Glutamatergic neuron (in vitro differentiated cells): Measurements from ENCODE around the gene SMLR1. TPM values are rescaled to one million over a fixed set of nuclear protein-coding genes. Genes with fewer than 3 reads are reported as not detected.

ENCODE experiments used
- DNase-seq: peaks from one replicate; pipeline ENCODE4 v3.0.0; 2022
- H3K27ac Mint-ChIP-seq: one replicate; pipeline ENCODE4 v1.8.0; 2020; ENCODE audit warnings: mild to moderate bottlenecking, mixed read lengths, inconsistent platforms; ENCODE audit not compliant: unreplicated experiment
- H3K27me3 Mint-ChIP-seq: one replicate; pipeline ENCODE4 v1.8.0; 2020; ENCODE audit warnings: mild to moderate bottlenecking, moderate library complexity, mixed read lengths, inconsistent platforms; ENCODE audit not compliant: unreplicated experiment
- H3K36me3 Mint-ChIP-seq: one replicate; pipeline ENCODE4 v1.8.0; 2020; ENCODE audit warnings: mild to moderate bottlenecking, mixed read lengths, inconsistent platforms; ENCODE audit not compliant: unreplicated experiment
- H3K4me1 Mint-ChIP-seq: one replicate; pipeline ENCODE4 v1.8.0; 2020; ENCODE audit warnings: mild to moderate bottlenecking, low read depth, mixed read lengths, inconsistent platforms; ENCODE audit not compliant: unreplicated experiment
- H3K4me3 Mint-ChIP-seq: one replicate; pipeline ENCODE4 v1.8.0; 2020; ENCODE audit warnings: mild to moderate bottlenecking, mixed read lengths, inconsistent platforms; ENCODE audit not compliant: unreplicated experiment
- H3K9me3 Mint-ChIP-seq: one replicate; pipeline ENCODE4 v1.8.0; 2020; ENCODE audit warnings: mild to moderate bottlenecking, moderate library complexity, mixed read lengths, inconsistent platforms; ENCODE audit not compliant: unreplicated experiment
- total RNA-seq: library from RNA; stranded (reverse); fragmentation: NEBNext Ultra II Directional; extraction: Animal tissue kit (Norgen Biotek cat#: 25700); gene quantifications from one replicate; pipeline ENCODE4 v1.2.1, GENCODE V29; 2021; ENCODE audit not compliant: unreplicated experiment
- TF ChIP-seq, protein P1 (sequence below): fragments of 200-600 bp; sonication (generic); IDR thresholded peaks from one replicate; pipeline ENCODE4 v1.5.0; 2021; ENCODE audit not compliant: partially characterized antibody, unreplicated experiment

Gene SMLR1
- total RNA-seq, 1 donor from 2014 or later: not detected

DNA sequence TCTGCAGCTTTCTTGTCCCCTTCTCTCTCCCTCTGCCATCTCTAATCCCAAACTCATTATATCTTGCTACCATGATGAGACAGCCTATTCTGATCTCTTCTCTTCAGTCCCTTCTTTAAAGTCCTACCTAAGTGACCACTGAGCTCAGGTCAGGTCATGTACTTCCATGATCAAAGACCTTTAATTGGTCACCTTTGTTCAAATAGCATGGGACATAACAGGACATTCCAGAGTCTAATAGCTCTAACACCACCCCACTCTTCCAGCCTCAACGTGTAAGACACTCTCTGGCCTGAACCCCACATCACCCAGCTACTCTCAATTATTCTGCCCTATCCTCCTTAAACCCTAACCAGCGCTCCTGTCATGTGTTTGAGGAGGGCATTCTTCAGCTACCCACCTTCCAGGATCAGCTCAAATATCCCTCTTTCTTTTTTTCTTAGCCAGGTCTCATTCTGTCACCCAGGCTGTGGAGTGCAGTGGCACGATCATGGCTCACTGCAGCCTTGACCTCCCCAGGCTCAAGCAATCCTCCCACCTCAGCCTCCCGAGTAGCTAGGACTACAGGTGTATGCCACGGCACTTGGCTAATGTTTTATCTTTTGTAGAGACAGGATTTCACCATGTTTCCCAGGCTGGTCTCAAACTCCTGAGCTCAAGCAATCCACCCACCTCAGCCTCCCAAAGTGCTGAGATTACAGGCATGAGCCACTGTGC lies 2.1 kb upstream of the SMLR1 start:
- Mint-ChIP-seq H3K27me3 (peaks cover 6% of the 10 kb centered on the region), H3K27ac (no peak overlapping the region), H3K36me3 (no peaks in the 10 kb centered on the region), H3K4me1 (no peaks in the 10 kb centered on the region), H3K9me3 (peaks cover 1% of the 10 kb centered on the region), H3K4me3 (no peak overlapping the region)
- TF ChIP-seq, protein P1, sequence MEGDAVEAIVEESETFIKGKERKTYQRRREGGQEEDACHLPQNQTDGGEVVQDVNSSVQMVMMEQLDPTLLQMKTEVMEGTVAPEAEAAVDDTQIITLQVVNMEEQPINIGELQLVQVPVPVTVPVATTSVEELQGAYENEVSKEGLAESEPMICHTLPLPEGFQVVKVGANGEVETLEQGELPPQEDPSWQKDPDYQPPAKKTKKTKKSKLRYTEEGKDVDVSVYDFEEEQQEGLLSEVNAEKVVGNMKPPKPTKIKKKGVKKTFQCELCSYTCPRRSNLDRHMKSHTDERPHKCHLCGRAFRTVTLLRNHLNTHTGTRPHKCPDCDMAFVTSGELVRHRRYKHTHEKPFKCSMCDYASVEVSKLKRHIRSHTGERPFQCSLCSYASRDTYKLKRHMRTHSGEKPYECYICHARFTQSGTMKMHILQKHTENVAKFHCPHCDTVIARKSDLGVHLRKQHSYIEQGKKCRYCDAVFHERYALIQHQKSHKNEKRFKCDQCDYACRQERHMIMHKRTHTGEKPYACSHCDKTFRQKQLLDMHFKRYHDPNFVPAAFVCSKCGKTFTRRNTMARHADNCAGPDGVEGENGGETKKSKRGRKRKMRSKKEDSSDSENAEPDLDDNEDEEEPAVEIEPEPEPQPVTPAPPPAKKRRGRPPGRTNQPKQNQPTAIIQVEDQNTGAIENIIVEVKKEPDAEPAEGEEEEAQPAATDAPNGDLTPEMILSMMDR: no peak
- DNase-seq: no peak

DNA sequence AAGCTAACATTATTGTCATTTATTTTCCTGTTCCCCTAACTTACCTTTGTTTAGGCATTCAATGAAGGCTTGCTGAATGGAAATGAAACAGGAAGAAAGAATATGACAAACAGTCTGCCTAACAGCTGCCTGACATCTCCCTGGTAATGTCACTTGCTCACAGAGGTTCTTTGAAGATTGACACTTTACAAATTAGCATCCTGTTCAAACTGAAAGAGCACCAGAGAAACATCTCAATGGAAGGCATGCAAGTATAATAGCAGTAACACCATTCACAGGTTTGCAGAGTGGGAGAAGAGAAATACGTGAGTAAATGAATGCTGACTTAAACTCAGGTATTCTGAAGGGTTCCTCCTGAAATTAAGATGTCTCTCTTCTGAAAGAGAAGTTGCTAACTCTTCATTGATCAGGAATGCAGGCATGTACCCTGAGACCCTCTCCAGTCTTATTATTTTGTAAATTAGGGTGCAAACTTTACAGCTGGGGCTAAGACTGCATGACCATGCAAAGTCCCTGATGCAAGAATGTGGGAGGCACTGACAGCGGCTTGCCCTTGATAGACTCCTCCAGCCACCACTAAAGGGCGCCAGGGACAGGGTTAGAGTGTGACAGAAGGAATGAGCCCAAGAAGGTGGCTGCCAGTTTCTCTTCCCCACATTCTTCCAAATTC lies 1.3 kb upstream of the SMLR1 start:
- TF ChIP-seq, protein P1: no peak
- DNase-seq: no peak
- Mint-ChIP-seq H3K27ac (no peak overlapping the region), H3K4me1 (no peaks in the 10 kb centered on the region), H3K9me3 (no peaks in the 10 kb centered on the region), H3K4me3 (no peak overlapping the region), H3K27me3 (peaks cover 6% of the 10 kb centered on the region), H3K36me3 (no peaks in the 10 kb centered on the region)

DNA sequence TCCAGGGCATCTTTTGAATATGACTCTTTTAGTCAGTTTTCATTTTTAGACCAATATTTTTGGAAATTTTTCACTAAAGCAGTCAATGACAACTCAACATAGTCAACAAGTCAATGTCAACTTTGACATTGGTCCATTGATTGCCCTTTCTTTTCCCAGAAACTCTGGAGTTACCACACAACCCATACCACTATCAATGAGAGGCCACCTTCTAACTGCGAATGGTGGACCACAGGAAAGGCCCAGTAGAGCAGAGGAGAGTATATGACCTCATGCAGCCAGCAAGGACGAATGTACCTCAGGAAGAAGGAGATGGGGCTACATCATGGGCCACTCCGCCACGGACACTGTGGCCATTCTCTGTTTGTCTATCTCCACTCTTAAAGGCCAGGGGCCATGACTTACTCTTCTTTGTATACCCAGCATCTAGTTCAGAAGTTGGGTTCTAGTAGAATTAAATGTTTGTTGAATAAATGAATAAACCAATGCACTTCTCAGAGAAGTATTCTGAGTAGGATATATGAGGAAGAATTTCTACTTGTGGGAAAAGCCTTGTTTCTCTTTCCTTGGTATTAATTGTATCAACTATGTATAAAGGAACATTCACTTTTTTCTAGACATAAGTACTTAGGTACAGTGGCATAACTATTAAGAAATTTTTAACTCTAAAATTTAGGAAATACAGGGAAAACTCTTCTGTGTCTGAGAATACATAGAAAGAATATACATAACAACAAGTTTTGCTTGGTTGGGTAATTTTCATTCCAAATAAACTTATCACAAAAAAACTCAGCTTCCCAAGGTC lies 562 bp upstream of the SMLR1 start:
- H3K36me3 Mint-ChIP-seq: no peaks in the 10 kb centered on the region
- H3K27me3 Mint-ChIP-seq: peaks cover 6% of the 10 kb centered on the region
- no peak for DNase-seq
- H3K4me1 Mint-ChIP-seq: no peaks in the 10 kb centered on the region
- H3K4me3 Mint-ChIP-seq: no peak overlapping the region
- H3K9me3 Mint-ChIP-seq: no peaks in the 10 kb centered on the region
- H3K27ac Mint-ChIP-seq: no peak overlapping the region
- TF ChIP-seq, protein P1: no peak

DNA sequence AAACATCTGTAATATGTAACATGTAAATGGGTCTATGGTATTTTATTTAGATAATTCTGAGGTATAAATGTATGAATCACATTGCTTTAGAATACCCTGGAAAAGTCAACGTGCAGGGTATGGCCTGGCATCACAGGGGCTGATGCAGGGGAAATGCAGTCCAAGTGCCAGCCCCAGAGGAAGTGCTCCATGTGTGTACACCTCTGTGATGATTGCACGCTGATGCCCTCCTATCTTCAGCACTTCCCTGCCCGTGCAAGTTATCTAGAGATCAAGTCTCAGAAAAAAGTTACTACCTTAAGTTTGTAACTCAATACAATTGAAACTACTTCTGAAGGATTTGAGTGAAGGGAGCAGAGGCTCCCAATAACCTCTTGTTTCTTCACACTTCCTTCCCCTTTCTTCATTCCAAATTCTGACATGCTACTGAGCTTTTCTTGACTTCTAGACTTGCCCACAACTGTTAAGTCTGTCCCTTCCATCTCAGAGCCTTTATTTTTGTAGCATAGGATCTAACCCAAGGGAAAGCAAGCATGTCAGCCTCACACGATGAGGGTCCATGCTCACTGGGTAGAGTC lies 2.2 kb downstream of the SMLR1 start:
- Mint-ChIP-seq H3K9me3 (no peaks in the 10 kb centered on the region), H3K36me3 (no peaks in the 10 kb centered on the region)

More for the DNA sequence above, 2.2 kb downstream of the SMLR1 start:
- H3K27ac Mint-ChIP-seq: no peak overlapping the region
- no peaks in the 10 kb centered on the region for H3K4me1 Mint-ChIP-seq
- TF ChIP-seq, protein P1: no peak
- peaks cover 4% of the 10 kb centered on the region for H3K27me3 Mint-ChIP-seq
- no peak overlapping the region for H3K4me3 Mint-ChIP-seq
- no peak for DNase-seq
